Measurements from ENCODE around the gene TUFT1.

Gene TUFT1

DNA sequence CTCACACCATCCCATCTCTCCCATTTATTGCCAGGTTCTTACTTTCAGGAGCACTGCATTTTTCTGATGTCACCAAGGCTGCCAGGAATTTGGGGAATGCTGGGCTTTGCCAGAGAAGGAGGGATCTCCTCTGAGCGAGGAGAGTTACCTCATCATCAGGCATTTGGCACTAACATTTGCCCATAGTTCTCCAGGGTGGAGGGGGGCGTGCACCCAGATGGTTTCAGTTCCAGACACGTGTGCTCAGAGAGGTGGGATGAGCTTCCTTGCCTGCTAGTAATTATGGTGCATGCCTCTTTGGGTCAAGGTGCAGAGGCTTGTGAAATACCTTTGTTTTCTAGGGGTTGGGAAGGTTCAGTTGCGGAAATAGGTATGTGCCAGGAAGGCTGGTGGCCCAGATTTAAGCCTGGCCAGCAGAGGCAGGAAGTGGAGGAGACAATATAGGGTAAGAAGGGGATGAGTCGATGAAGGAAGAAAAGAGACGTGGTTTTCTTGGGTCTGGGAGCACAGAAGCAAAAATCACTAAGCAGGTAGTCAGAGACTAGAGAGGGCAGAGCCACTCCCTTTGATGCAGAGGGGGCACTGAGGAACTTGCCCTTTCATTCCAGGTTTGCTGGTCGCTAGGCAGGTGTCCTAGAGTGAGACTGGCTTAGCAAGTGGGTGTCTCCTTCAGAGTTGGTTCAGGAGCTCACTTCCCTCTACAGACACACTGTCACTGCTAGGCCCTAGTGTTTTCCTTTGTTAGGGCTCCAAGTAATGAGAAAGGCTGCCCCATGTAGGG lies 7.2 kb downstream of the TUFT1 start:
- Histone ChIP-seq H3K27ac (replicated peaks) (no peak overlapping the region), H3K27me3 (ENCODE audit: insufficient read depth, poor library complexity, severe bottlenecking) (no peaks in the 10 kb centered on the region), H3K4me3 (replicated peaks; ENCODE audit: insufficient read depth, low read length) (no peak overlapping the region)
- DNase-seq (ENCODE audit: low read depth in 1 of 2, low spot score in 1 of 2), result no peak
- TF ChIP-seq POLR2AphosphoS5 (IDR thresholded peaks at IDR 0.05; ENCODE audit: low read depth), result no peak
- TF ChIP-seq SPI1 (IDR thresholded peaks at IDR 0.05; ENCODE audit: borderline replicate concordance, low read depth), result no peak
- no peak for TF ChIP-seq REST (IDR thresholded peaks at IDR 0.05; ENCODE audit: insufficient replicate concordance, low read depth)
- no peak for TF ChIP-seq GABPA (IDR thresholded peaks at IDR 0.05; ENCODE audit: low read depth)
- TF ChIP-seq, protein P1, sequence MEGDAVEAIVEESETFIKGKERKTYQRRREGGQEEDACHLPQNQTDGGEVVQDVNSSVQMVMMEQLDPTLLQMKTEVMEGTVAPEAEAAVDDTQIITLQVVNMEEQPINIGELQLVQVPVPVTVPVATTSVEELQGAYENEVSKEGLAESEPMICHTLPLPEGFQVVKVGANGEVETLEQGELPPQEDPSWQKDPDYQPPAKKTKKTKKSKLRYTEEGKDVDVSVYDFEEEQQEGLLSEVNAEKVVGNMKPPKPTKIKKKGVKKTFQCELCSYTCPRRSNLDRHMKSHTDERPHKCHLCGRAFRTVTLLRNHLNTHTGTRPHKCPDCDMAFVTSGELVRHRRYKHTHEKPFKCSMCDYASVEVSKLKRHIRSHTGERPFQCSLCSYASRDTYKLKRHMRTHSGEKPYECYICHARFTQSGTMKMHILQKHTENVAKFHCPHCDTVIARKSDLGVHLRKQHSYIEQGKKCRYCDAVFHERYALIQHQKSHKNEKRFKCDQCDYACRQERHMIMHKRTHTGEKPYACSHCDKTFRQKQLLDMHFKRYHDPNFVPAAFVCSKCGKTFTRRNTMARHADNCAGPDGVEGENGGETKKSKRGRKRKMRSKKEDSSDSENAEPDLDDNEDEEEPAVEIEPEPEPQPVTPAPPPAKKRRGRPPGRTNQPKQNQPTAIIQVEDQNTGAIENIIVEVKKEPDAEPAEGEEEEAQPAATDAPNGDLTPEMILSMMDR (IDR thresholded peaks at IDR 0.05; ENCODE audit: insufficient read depth, low read length), result no peak

DNA sequence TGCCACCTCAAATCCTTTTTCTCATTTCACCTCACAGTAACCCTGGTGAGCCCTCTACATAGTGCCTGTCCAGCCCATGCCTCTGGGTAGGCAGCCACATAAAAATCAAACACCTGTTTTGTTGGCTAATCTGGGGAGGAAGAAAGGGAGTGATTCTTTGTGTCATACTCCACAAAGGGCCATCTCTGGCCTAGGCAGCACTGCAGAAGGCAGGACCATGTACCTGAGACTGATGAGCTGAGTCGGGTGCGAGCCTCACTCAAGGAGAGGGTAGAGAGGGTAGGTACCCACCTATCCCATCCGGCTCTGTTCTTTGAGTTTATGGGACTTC lies 7.8 kb downstream of the TUFT1 start:
- H3K4me3 ChIP-seq (replicated peaks; ENCODE audit: insufficient read depth, low read length), result no peak overlapping the region
- no peak for TF ChIP-seq SPI1 (IDR thresholded peaks at IDR 0.05; ENCODE audit: borderline replicate concordance, low read depth)
- DNase-seq (ENCODE audit: low read depth in 1 of 2, low spot score in 1 of 2), result no peak
- no peaks in the 10 kb centered on the region for H3K27me3 ChIP-seq (ENCODE audit: insufficient read depth, poor library complexity, severe bottlenecking)
- no peak overlapping the region for H3K27ac ChIP-seq (replicated peaks)

- TF ChIP-seq SPI1 (IDR thresholded peaks at IDR 0.05; ENCODE audit: borderline replicate concordance, low read depth) (no peak), POLR2AphosphoS5 (IDR thresholded peaks at IDR 0.05; ENCODE audit: low read depth) (no peak)
- Histone ChIP-seq H3K4me3 (replicated peaks; ENCODE audit: insufficient read depth, low read length) (no peak overlapping the region), H3K27me3 (ENCODE audit: insufficient read depth, poor library complexity, severe bottlenecking) (no peaks in the 10 kb centered on the region), H3K27ac (replicated peaks) (no peak overlapping the region)
- DNase-seq (ENCODE audit: low read depth in 1 of 2, low spot score in 1 of 2), result no peak
Observed at GRCh38 chr1:151549199-151549598, 9.1 kb downstream of the TUFT1 start.

DNA sequence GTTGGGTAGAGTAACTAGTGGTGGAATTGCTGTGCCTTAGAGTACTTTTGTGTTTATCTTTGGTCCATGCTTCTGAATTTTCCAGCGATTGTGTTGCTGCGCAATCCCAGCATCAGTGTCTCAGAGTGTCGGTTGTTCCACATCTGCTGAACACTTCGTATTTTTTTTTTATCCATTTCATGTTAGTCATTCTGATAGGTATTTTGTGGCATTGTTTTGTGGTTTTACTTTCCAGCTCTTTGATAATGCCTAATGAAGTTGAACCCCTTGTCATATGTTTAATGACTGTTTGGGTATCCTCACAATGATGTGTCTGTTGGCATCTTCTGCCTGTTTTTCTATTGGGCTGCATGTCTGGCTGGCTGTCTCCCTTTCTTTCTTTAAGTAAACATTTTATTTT lies 13.6 kb downstream of the TUFT1 start:
- H3K4me3 ChIP-seq (replicated peaks; ENCODE audit: insufficient read depth, low read length), result no peak overlapping the region
- H3K27ac ChIP-seq (replicated peaks), result no peak overlapping the region
- H3K27me3 ChIP-seq (ENCODE audit: insufficient read depth, poor library complexity, severe bottlenecking), result no peaks in the 10 kb centered on the region
- TF ChIP-seq POLR2AphosphoS5 (IDR thresholded peaks at IDR 0.05; ENCODE audit: low read depth), result no peak
- TF ChIP-seq SPI1 (IDR thresholded peaks at IDR 0.05; ENCODE audit: borderline replicate concordance, low read depth), result no peak
- no peak for TF ChIP-seq GABPA (IDR thresholded peaks at IDR 0.05; ENCODE audit: low read depth)
- TF ChIP-seq, protein P1 (IDR thresholded peaks at IDR 0.05; ENCODE audit: insufficient read depth, low read length), result no peak
- DNase-seq (ENCODE audit: low read depth in 1 of 2, low spot score in 1 of 2), result no peak

- Histone ChIP-seq H3K27me3 (ENCODE audit: insufficient read depth, poor library complexity, severe bottlenecking) (no peaks in the 10 kb centered on the region), H3K27ac (replicated peaks) (no peak overlapping the region), H3K4me3 (replicated peaks; ENCODE audit: insufficient read depth, low read length) (no peak overlapping the region)
- no peak for DNase-seq (ENCODE audit: low read depth in 1 of 2, low spot score in 1 of 2)
- TF ChIP-seq GABPA (IDR thresholded peaks at IDR 0.05; ENCODE audit: low read depth) (no peak), REST (IDR thresholded peaks at IDR 0.05; ENCODE audit: insufficient replicate concordance, low read depth) (no peak), SPI1 (IDR thresholded peaks at IDR 0.05; ENCODE audit: borderline replicate concordance, low read depth) (no peak), POLR2AphosphoS5 (IDR thresholded peaks at IDR 0.05; ENCODE audit: low read depth) (no peak)
- TF ChIP-seq, protein P1 (IDR thresholded peaks at IDR 0.05; ENCODE audit: insufficient read depth, low read length), result no peak
Observed at GRCh38 chr1:151556052-151556451, 15.9 kb downstream of the TUFT1 start.

Data from HL-60 (cell line).